ENCODE data around the gene NOP53.

DNA sequence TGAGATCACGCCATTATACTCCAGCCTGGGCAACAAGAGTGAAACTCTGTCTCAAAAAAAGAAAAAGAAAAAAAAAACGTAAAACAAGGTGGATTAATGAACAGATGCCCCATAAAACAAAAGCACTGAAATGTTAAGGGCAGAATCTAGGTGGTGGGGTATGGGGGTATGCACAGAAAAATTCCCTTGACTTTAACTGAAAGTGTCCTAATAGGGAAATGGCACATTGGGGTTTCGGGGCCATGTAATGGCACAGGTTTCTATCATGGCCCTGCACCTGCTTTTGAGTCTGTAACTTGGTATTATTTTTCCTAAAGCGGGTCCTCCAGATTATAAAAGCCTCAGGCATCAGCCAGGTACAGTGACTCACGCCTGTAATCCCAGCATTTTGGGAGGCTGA lies 16.2 kb downstream of the NOP53 start:
- TF ChIP-seq EP300 (IDR thresholded peaks at IDR 0.05; ENCODE audit: borderline replicate concordance in 1 of 2, low read depth in 2 of 2, low read length in 2 of 2) (no peak), CHD1 (IDR thresholded peaks at IDR 0.05; ENCODE audit: low read depth, low read length) (no peak), GABPA (IDR thresholded peaks at IDR 0.05; ENCODE audit: borderline replicate concordance, insufficient read depth, low read length) (no peak), RFX5 (IDR thresholded peaks at IDR 0.05; ENCODE audit: borderline replicate concordance, low read depth, low read length) (no peak), TCF12 (IDR thresholded peaks at IDR 0.05; ENCODE audit: low read depth, low read length) (no peak), SIN3A (conservative IDR thresholded peaks at IDR 0.05 in 1 of 2, IDR thresholded peaks at IDR 0.05 in 1 of 2; ENCODE audit: low read depth in 1 of 2, low read length in 2 of 2) (no peak), CEBPB (IDR thresholded peaks at IDR 0.05; ENCODE audit: low read depth, low read length) (no peak), POLR2AphosphoS5 (IDR thresholded peaks at IDR 0.05; ENCODE audit: low read depth, low read length) (no peak), FOSL1 (IDR thresholded peaks at IDR 0.05; ENCODE audit: insufficient read depth, low read depth, low read length) (no peak), ATF3 (IDR thresholded peaks at IDR 0.05; ENCODE audit: insufficient read depth, low read depth, low read length) (no peak)
- TF ChIP-seq, protein P1, sequence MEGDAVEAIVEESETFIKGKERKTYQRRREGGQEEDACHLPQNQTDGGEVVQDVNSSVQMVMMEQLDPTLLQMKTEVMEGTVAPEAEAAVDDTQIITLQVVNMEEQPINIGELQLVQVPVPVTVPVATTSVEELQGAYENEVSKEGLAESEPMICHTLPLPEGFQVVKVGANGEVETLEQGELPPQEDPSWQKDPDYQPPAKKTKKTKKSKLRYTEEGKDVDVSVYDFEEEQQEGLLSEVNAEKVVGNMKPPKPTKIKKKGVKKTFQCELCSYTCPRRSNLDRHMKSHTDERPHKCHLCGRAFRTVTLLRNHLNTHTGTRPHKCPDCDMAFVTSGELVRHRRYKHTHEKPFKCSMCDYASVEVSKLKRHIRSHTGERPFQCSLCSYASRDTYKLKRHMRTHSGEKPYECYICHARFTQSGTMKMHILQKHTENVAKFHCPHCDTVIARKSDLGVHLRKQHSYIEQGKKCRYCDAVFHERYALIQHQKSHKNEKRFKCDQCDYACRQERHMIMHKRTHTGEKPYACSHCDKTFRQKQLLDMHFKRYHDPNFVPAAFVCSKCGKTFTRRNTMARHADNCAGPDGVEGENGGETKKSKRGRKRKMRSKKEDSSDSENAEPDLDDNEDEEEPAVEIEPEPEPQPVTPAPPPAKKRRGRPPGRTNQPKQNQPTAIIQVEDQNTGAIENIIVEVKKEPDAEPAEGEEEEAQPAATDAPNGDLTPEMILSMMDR (IDR thresholded peaks at IDR 0.05; ENCODE audit: control extremely low read depth in 1 of 3, insufficient read depth in 1 of 3, low read depth in 1 of 3, low read length in 3 of 3) = no peak
